HG02981 (cell line): ENCODE results near the gene IQCE.
"Not testable (repeated sequence)": the region's sequence is repeated elsewhere in the genome, so short reads cannot be mapped to it uniquely, and the experiment has no call there.

Experiments used
- ATAC-seq: cut with Tn5 transposase; IDR thresholded peaks from one replicate; pipeline ENCODE4 v1.9.1; 2021; ENCODE audit warnings: mild to moderate bottlenecking, moderate library complexity; ENCODE audit not compliant: unreplicated experiment

Gene IQCE

GRCh38 chr7:2531796-2532110, 27.0 kb upstream of the IQCE start:
- ATAC-seq: not testable (repeated sequence)

DNA sequence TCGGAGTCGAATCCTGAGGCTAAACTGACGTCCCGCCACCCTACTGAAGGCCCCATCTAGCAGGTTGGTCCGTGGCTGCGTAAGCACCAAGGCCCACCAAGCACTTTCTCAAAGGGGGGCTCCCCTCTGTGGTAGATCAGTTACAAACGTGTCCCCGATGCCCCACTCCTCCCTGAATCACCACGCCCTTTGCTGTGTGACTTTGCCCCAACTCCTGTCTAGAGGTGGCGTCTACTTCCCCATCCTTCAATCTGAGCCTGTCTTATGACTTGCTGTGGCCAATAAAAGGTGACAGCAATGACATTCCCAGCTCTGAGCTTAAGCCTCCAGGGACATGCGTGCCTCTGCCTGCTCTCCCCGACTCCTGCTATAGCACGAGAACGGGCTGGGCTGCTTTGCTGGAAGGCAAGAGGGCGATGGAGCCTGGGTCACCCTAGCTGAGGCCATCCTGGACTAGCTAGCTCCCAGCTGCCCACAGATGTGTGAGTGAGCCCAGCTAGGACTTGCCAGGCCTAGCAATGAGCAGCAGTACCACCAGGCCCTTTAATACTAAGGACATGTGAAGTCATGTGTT, 26.5 kb upstream of the IQCE start:
- not testable (repeated sequence) for ATAC-seq

DNA sequence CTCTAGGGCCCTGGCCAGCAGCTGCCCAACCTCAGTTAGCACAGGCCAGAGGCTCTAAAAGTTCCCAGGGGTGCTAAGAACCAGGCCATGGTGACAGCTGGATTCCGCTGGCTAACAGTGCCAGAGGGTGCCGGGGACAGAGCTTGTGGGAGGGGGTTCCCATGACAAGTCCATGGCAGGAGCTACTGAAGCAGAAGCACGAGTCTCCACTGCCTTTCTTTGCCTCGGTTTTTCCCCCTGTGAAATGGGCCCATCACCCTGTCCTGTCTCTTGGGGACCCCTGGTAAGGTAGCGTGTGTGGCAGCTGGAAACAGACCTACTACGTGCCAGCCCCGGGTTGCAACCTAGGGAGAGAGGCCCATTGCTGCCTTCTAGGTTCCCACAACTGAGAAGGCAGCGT, 26.0 kb upstream of the IQCE start:
- not testable (repeated sequence) for ATAC-seq

GRCh38 chr7:2533566-2533965, 25.2 kb upstream of the IQCE start:
- not testable (repeated sequence) for ATAC-seq

GRCh38 chr7:2534214-2534613, 24.6 kb upstream of the IQCE start:
- ATAC-seq: not testable (repeated sequence)

DNA sequence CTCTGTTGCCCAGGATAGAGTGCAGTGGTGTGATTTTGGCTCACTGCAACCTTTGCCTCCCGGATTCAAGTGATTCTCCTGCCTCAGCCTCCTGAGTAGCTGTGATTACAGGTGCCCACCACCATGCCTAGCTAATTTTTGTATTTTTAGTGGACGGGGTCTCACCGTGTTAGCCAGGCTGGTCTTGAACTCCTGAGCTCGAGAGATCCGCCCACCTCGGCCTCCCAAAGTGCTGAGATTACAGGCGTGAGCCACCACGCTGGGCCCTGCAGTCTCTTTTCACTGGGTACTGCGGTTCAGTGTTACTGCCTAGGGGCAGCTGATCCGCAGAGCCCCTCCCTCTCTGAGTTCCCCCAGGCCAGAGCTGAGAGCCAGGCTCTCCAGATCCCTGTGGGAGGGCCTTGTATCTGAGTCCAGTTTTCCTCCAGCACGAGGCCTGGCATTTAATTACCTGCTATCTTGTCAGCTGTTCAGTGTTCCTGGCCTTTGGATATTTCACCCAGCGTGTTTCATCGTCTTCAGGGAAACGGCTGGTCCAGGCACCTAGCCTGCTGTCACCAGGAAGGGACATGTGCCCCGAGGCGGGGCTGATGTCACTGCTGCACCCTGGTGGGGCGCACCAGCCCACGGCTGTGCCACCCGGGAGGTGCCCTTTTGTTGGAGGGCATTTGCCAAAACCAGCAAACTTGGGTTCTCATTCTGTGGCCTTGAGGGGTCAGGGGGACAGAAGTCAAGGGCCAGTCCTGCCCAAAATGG, 22.7 kb upstream of the IQCE start:
- ATAC-seq: not testable (repeated sequence)

- no peak for ATAC-seq
These were observed 20.6 kb upstream of the IQCE start for GRCh38 chr7:2537981-2538851.

DNA sequence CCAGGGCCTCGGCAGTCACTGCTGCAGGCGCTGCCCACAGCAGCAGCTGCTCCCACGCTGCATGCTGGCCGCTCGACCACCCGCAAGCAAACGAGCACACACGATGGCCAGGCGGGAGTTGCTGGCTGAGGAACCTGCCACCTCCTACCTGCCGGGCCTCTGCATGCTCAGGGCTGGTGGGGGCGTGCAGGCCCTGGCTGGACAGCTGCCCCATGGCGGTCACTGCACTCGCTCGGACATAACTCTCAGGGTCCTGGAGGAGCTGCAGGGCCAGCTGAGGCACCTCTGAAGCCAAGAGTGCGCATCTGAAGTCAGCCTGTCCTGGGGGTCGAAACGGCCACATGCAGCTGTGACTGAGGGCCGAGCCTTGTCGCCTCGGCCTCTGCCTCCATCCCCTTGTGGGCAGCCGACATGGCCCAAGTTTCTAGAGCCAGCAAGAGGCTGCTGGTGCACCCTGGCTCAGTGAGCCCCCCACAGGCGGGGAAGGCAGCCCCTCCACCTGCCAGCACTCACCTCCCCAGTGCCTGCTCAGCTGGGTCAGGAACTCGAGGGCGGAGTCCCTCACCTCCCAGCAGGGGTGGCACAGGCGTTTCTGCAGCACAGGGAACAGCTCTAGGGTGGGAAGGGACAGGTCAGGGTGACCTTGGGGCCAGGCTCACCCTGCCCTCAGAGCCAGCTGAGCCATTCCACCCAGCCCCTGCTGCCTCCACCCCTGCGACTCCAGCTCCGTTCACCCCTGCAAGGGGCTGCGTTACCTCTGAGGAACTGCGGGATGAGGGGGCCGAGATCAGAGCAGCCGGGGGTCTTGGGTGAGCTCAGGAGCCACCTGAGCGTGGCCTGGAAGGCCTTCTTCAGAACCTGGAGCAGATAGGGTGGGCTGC, 19.5 kb upstream of the IQCE start:
- ATAC-seq: no peak

- ATAC-seq: no peak
These were observed 18.6 kb upstream of the IQCE start for GRCh38 chr7:2540133-2540532.

DNA sequence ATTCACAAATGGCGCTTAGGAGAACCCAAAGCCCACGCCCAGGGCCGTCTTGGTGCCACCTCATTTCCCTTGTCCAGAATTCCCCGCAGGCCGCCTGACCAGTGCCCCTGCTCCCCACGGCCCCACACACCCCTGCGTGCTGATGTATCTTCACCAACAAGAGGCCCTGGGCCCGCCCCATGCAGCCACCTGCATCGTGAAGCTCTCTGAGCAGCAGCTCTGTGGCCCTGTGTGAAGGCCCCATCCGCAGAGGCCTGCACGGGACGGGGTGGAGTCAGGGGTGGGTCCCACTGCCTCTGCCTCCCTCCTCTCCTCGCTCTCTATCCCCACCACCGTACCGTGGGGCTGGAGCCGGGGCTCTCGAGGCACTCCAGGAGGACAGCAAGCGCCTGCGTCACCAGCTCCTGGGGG, 18.1 kb upstream of the IQCE start:
- ATAC-seq: no peak

- no peak for ATAC-seq
These were observed 17.3 kb upstream of the IQCE start for GRCh38 chr7:2541291-2542010.

DNA sequence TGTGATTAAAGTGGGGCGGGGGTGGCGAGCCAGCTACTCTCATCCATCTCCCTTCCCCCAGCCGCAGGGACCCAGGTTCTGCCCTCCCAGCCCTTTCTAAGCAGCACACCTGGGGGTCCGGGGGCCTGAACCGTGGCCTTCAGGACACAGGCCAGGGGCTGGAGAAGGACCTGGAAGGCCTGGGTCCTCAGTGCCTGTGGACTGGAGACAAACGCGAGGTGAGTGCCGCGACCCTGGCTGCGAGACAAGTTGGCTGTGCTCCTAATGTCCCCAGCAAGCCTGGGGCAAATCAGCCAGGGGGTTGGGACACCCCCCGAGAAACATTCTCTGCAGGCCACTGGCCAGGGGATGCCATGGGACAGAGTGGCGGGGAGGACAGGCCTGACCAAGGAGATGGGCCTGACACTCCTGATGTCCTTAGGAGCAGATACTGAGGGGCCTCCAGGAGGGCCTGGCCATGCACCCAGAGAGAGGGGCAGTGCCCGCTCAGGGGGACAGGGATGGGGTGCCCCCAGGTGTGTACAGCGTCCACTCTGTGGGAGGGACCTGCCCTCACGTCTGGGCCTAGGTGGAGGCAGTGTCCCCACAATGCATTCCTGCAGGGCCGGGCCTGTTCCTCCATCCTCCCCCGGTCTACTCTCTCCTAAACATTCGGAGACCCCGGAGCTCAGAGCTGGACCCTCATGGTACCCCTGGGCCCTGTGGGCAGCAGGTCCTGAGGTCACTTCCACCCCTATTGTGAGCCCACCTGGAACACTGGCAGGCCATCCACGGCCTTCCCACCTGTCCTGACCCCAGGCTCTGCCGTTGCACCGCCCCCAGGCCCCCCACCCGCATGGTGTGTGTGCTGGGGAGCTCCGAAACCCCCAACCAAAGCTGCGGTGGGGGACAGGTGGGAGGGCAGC, 16.5 kb upstream of the IQCE start:
- ATAC-seq: no peak

DNA sequence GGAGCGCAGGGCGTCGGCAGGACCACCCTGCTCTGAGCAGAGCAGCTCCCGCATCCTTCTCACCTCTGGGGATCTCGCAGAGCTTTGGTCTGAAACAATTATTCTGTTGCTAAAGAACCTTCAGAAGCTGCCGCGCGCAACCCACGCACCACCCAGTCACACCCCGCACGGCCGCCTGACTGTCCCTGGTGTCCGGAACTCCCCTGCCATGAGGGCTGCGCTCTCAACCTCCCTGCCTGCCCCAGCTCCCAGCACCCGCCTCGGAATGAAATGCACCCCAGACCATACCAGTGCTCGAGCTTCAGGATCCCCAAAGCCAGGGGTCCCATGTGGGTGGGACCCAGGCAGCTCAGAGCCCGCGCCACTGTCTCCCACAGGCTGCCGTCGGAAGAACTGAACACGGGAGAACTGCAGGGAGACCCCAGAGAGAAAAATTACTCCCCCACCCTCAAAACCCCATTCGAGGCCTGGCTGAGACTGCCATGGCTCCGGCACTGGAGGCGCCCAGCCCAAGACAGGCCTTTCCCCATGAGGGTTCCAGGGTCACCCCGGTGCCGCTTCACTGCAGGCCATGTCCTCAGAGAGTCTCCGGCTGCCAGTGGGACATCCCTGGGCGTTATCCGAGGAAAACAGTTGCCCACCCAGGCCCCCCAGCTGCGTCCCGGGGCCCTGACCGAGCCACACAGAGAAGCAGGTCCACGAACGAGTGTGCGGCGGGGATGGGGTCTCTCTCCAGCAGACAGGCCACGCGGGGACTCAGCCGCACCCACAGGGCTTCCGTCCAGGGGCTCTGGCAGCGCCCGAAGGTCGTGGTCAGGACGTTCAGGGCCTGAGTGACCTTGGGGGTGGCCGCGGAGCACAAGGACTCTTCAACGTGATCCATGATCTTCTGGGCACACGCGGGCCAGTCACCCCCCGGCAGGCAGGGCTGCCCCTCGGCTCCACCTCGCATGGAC, 15.6 kb upstream of the IQCE start:
- ATAC-seq: no peak

DNA sequence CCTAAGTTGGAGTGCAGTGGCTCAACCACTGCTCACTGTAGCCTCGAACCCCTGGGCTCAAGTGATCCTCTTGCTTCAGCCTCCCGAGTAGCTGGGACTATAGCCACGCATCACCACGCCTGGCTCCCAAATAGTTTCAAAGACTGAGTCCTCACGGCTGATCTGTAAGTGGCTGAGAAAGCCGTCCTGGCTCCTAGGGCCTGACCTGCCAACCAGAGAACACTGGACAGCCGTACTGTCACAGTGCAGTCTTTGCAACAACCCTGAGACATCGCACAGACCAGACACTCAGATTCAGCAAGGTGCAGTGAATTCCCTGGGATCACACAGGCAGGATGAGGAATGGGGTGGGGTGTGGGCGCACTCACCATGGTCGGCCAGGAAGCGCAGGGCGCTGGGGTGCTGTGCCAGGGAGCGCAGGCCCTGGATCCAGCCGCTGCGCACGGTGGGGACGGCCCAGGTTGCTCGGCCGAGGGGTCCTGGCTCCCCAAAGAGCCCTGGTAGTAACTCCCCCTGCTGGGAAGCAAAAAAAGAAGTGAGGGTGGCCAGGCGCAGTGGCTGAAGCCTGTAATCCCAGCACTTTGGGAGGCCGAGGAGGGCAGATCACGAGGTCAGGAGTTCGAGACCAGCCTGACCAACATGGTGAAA, 14.1 kb upstream of the IQCE start:
- no peak for ATAC-seq

GRCh38 chr7:2545746-2546425, 12.9 kb upstream of the IQCE start:
- ATAC-seq: no peak

GRCh38 chr7:2546776-2547586, 11.8 kb upstream of the IQCE start:
- ATAC-seq: no peak
